ENCODE data around the gene FIGNL1.

DNA sequence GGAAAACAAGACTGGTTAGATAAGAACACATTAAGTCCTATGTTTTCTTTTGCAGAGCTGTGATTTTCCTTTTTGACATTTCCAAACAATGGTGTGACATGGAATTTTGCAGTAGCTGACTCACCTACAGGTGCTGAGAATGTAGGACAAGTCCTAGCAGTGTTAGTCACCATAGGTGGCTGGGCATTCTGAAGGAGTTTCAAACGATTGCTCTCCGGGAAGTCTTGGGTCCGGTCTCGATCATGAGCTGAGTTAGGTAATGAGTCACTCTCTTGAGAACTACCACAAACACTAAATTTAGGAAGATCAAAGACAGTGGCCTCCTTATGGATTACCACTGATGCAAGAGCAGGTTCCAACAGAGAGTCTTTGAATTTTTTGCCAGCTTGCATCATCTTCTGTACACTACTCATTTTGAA is 3.6 kb downstream of the FIGNL1 start:
- TF ChIP-seq CTCF (IDR thresholded peaks at IDR 0.05) (no peak), EP300 (IDR thresholded peaks at IDR 0.05) (peak in 1 of 4 donors; percentile 76)

All from upper lobe of left lung (tissue), 4 donors.